DND-41 (cell line): Measurements from ENCODE around the gene ARAP1.

ENCODE experiments used
- ATAC-seq: fragments of 200-7000 bp; cut with Tn5 transposase; 3 replicates; pipeline ENCODE4 v1.9.1; 2021; ENCODE audit warnings: low read depth; ENCODE audit not compliant: insufficient read depth
- DNase-seq: peaks from one replicate; pipeline ENCODE4 v3.0.0-alpha.2; 2020
- H2AFZ ChIP-seq: 2 replicates; pipeline ENCODE4 v1.6.0; 2012; ENCODE audit warnings: low read depth, low read length
- H3K27ac ChIP-seq: 2 replicates; pipeline ENCODE4 v1.5.1; 2012; ENCODE audit warnings: low read length, inconsistent platforms
- H3K27me3 ChIP-seq: fragments of 200-600 bp; sonication (generic); 2 replicates; pipeline ENCODE4 v1.6.0; 2012; ENCODE audit warnings: low read length, mild to moderate bottlenecking, inconsistent platforms; ENCODE audit not compliant: insufficient read depth, poor library complexity
- H3K36me3 ChIP-seq: 2 replicates; pipeline ENCODE4 v1.5.1; 2012; ENCODE audit warnings: low read length, inconsistent platforms; ENCODE audit not compliant: insufficient read depth
- H3K4me1 ChIP-seq: 2 replicates; pipeline ENCODE4 v1.5.1; 2012; ENCODE audit warnings: mild to moderate bottlenecking, low read length; ENCODE audit not compliant: insufficient read depth
- H3K4me2 ChIP-seq: 2 replicates; pipeline ENCODE4 v1.6.0; 2012; ENCODE audit warnings: mild to moderate bottlenecking, moderate library complexity, low read length, inconsistent platforms; ENCODE audit not compliant: insufficient read depth
- H3K4me3 ChIP-seq, 2 experiments: fragments of 200-600 bp in 1 of 2; shearing (Covaris generic) in 1 of 2; 2 replicates each; pipeline ENCODE4 v1.5.1; 2012 to 2016; ENCODE audit warnings: inconsistent platforms in 2 of 2, low read length in 2 of 2, mild to moderate bottlenecking in 2 of 2, low read depth in 1 of 2, moderate library complexity in 1 of 2
- H3K79me2 ChIP-seq: 2 replicates; pipeline ENCODE4 v1.6.0; 2012; ENCODE audit warnings: low read length, inconsistent platforms; ENCODE audit not compliant: insufficient read depth
- H3K9ac ChIP-seq: 2 replicates; pipeline ENCODE4 v1.6.0; 2012; ENCODE audit warnings: low read depth, mild to moderate bottlenecking, inconsistent platforms, low read length, moderate library complexity
- H3K9me3 ChIP-seq: 2 replicates; pipeline ENCODE4 v1.5.1; 2012; ENCODE audit warnings: low read length, moderate library complexity, mild to moderate bottlenecking, inconsistent platforms; ENCODE audit not compliant: insufficient read depth, severe bottlenecking
- H4K20me1 ChIP-seq: 2 replicates; pipeline ENCODE4 v1.6.0; 2012; ENCODE audit warnings: low read length; ENCODE audit not compliant: insufficient read depth
- CTCF ChIP-seq: IDR thresholded peaks from 2 replicates; pipeline ENCODE4 v1.5.1; 2012; ENCODE audit warnings: borderline replicate concordance, low read length, moderate library complexity, mild to moderate bottlenecking; ENCODE audit not compliant: poor library complexity, severe bottlenecking; ENCODE audit errors: extremely low read depth
- EZH2 ChIP-seq: IDR thresholded peaks from 3 replicates; pipeline ENCODE4 v1.6.1; 2012; ENCODE audit warnings: borderline replicate concordance, low read depth, mild to moderate bottlenecking, moderate library complexity, low read length, inconsistent platforms; ENCODE audit not compliant: severe bottlenecking

Gene ARAP1

GRCh38 chr11:72646472-72646871 lies 105.7 kb downstream of the ARAP1 start:
- Histone ChIP-seq H2AFZ (no peak overlapping the region), H3K4me3 (no peak overlapping the region), H3K36me3 (no peaks in the 10 kb centered on the region), H4K20me1 (no peaks in the 10 kb centered on the region; the same call in 1 of the 2 replicates), H3K4me2 (no peak overlapping the region), H3K27me3 (no peaks in the 10 kb centered on the region), H3K79me2 (no peaks in the 10 kb centered on the region), H3K9ac (no peak overlapping the region), H3K27ac (no peak overlapping the region), H3K4me1 (peaks cover 8% of the 10 kb centered on the region), H3K9me3 (no peaks in the 10 kb centered on the region)
- DNase-seq (no peak), ATAC-seq (no peak)
- TF ChIP-seq EZH2 (no peak), CTCF (no peak)

GRCh38 chr11:72646024-72646423 lies 106.2 kb downstream of the ARAP1 start:
- DNase-seq (no peak), ATAC-seq (no peak)
- Histone ChIP-seq H3K4me1 (peaks cover 8% of the 10 kb centered on the region), H3K4me3 (no peak overlapping the region), H3K9ac (no peak overlapping the region), H4K20me1 (no peaks in the 10 kb centered on the region; the same call in none of the 2 replicates), H3K27ac (no peak overlapping the region), H3K4me2 (no peak overlapping the region), H3K27me3 (no peaks in the 10 kb centered on the region), H2AFZ (no peak overlapping the region), H3K79me2 (no peaks in the 10 kb centered on the region), H3K9me3 (no peaks in the 10 kb centered on the region), H3K36me3 (no peaks in the 10 kb centered on the region)
- TF ChIP-seq CTCF: no peak

- no peak overlapping the region for H3K9ac ChIP-seq
- H3K4me1 ChIP-seq: peaks cover 8% of the 10 kb centered on the region
- H3K79me2 ChIP-seq: no peaks in the 10 kb centered on the region
- no peaks in the 10 kb centered on the region; the same call in none of the 2 replicates for H4K20me1 ChIP-seq
- H2AFZ ChIP-seq: no peak overlapping the region
- TF ChIP-seq CTCF: peak; percentile 2
- no peak for TF ChIP-seq EZH2
- H3K4me2 ChIP-seq: peak overlapping the region; percentile 76; the same call in 1 of the 2 replicates
- no peaks in the 10 kb centered on the region for H3K36me3 ChIP-seq
- no peaks in the 10 kb centered on the region for H3K9me3 ChIP-seq
- DNase-seq: no peak
- H3K27ac ChIP-seq: no peak overlapping the region
- no peaks in the 10 kb centered on the region for H3K27me3 ChIP-seq
- no peak overlapping the region; a peak in 1 of 4 replicates for H3K4me3 ChIP-seq
- peak; percentile 15; the same call in 1 of the 3 replicates for ATAC-seq
Observed at GRCh38 chr11:72643547-72643946, 108.7 kb downstream of the ARAP1 start.

- no peaks in the 10 kb centered on the region for H3K36me3 ChIP-seq
- H2AFZ ChIP-seq: peak overlapping the region; percentile 65
- peak; percentile 56 for DNase-seq
- H3K4me1 ChIP-seq: peaks cover 8% of the 10 kb centered on the region
- no peaks in the 10 kb centered on the region for H3K79me2 ChIP-seq
- peak overlapping the region in 1 of 2 experiments; percentile 49; a peak in 2 of 4 replicates for H3K4me3 ChIP-seq
- TF ChIP-seq CTCF (peak; percentile 86), EZH2 (no peak)
- H3K27me3 ChIP-seq: no peaks in the 10 kb centered on the region
- H4K20me1 ChIP-seq: no peaks in the 10 kb centered on the region; the same call in none of the 2 replicates
- peak overlapping the region; percentile 76 for H3K4me2 ChIP-seq
- peak overlapping the region; percentile 38; the same call in 1 of the 2 replicates for H3K9ac ChIP-seq
- ATAC-seq: peak; percentile 86
- H3K9me3 ChIP-seq: no peaks in the 10 kb centered on the region
- no peak overlapping the region for H3K27ac ChIP-seq
Observed at GRCh38 chr11:72642884-72643522, 109.2 kb downstream of the ARAP1 start.
